Measurements from ENCODE around the gene MAGEA8. TPM values are rescaled to one million over a fixed set of nuclear protein-coding genes. Genes with fewer than 3 reads are reported as not detected.
"Not testable (repeated sequence)": the region's sequence is repeated elsewhere in the genome, so short reads cannot be mapped to it uniquely, and the experiment has no call there.

MAGEA8 gene
- total and polyA plus RNA-seq, 7 donors = not detected

DNA sequence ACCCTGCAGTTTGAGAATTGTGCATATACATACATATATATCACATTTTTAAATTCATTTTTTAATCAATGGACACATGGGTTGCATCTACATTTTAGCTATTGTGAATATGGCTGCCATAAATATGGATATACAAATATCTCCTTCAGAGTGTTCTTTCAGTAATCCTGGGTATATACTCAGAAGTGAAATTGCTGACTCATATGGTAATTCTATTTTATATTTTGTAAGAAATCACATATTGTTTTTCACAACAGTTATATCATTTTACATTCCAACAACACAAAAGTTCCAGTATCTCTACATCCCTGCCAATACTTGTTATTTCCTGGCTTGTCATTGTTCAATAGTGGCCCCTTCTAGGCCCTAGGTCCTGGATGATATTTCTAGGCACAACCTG lies 27.7 kb downstream of the MAGEA8 start:
- Histone ChIP-seq H3K4me1 (no peaks in the 10 kb centered on the region), H3K36me3 (no peaks in the 10 kb centered on the region), H3K9me3 (no peaks in the 10 kb centered on the region), H3K27ac (no peak overlapping the region), H3K27me3 (no peaks in the 10 kb centered on the region), H3K4me3 (no peak overlapping the region)
- intact Hi-C loops (cut with DNase I) = no loop called here
- DNase-seq = no peak
- TF ChIP-seq EP300 (IDR thresholded peaks at IDR 0.05) (no peak), POLR2AphosphoS5 (IDR thresholded peaks at IDR 0.05) (no peak), POLR2A (IDR thresholded peaks at IDR 0.05) (no peak)
- TF ChIP-seq, protein P1, sequence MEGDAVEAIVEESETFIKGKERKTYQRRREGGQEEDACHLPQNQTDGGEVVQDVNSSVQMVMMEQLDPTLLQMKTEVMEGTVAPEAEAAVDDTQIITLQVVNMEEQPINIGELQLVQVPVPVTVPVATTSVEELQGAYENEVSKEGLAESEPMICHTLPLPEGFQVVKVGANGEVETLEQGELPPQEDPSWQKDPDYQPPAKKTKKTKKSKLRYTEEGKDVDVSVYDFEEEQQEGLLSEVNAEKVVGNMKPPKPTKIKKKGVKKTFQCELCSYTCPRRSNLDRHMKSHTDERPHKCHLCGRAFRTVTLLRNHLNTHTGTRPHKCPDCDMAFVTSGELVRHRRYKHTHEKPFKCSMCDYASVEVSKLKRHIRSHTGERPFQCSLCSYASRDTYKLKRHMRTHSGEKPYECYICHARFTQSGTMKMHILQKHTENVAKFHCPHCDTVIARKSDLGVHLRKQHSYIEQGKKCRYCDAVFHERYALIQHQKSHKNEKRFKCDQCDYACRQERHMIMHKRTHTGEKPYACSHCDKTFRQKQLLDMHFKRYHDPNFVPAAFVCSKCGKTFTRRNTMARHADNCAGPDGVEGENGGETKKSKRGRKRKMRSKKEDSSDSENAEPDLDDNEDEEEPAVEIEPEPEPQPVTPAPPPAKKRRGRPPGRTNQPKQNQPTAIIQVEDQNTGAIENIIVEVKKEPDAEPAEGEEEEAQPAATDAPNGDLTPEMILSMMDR (IDR thresholded peaks at IDR 0.05) = no peak

DNA sequence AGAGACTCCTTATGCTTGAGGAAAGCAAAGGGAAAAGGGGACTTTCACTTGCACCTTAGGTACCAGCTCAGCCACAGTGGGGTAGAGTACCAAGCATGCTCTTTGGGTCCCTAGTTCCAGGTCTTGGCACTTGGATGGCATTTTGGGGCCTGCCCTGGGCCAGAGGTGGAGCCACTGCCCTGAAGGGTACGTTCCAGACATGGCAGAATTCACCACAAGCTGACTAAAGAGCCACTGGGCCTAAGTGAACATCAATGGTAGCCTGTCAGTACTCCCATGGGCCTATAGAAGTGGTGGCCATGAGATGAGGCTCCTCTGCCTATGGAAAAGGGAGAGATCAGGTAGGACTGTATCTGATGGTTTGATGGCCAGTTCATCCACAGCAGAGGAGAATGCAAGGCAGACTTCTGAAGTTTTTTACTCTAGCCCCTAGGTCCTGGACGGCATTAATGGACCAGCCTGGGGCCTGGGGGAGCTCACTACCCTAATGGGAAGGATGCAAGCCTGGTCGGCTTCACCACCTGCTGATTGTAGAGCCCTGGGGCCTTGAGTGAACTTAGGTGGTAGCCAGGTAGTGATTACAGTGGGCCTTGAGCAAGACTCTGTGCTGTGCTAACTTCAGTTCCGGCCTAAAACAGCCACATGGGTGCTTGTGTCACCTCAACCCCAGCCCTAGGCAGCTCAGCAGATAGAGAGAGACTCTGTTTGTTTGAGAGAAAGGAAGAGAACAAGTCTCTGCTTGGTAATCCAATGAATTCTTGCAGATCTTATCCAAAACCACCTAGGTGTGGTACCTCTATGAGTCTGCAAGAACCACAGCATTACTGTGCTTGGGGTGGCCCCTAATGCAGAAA lies 28.6 kb downstream of the MAGEA8 start:
- Histone ChIP-seq H3K36me3 (no peaks in the 10 kb centered on the region), H3K27me3 (no peaks in the 10 kb centered on the region), H3K27ac (no peak overlapping the region), H3K4me1 (no peaks in the 10 kb centered on the region), H3K4me3 (no peak overlapping the region), H3K9me3 (no peaks in the 10 kb centered on the region)
- intact Hi-C loops (cut with DNase I) = no loop called here
- DNase-seq = no peak
- WGBS, 2 donors = 97% methylated on average over 4 of the region's 4 CpGs
- no peak for TF ChIP-seq POLR2AphosphoS5 (IDR thresholded peaks at IDR 0.05)
- TF ChIP-seq, protein P1 (IDR thresholded peaks at IDR 0.05) = no peak
- TF ChIP-seq EP300 (IDR thresholded peaks at IDR 0.05) = no peak
- TF ChIP-seq POLR2A (IDR thresholded peaks at IDR 0.05) = no peak

DNA sequence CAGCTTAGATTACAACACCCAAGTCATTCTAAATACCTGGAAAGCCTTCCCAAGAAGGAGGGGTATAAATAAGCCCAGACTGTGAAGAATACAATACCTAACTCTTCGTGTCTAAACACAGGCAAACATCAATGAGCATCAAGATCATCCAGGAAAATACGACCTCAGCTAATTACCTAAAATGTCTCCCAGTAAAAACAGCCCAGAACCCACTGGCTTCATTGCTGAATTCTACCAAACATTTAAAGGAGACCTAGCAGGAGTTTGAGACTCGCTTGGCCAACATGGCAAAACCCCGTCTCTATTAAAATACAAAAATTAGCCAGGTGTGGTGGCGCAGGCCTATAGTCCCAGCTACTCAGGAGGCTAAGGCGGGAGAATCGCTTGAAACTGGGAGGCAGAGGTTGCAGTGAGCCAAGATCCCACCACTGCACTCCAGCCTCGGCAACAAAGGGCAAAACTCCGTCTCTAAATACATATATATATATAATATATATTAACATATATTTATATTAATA lies 29.3 kb downstream of the MAGEA8 start:
- no peaks in the 10 kb centered on the region for H3K4me1 ChIP-seq
- H3K9me3 ChIP-seq = no peaks in the 10 kb centered on the region
- no peak for TF ChIP-seq EP300 (IDR thresholded peaks at IDR 0.05)
- no peak for TF ChIP-seq POLR2A (IDR thresholded peaks at IDR 0.05)
- TF ChIP-seq POLR2AphosphoS5 (IDR thresholded peaks at IDR 0.05) = no peak
- TF ChIP-seq, protein P1 (IDR thresholded peaks at IDR 0.05) = no peak
- H3K27me3 ChIP-seq = no peaks in the 10 kb centered on the region
- intact Hi-C loops (cut with DNase I) = no loop called here
- H3K36me3 ChIP-seq = no peaks in the 10 kb centered on the region
- no peak for DNase-seq
- no peak overlapping the region for H3K4me3 ChIP-seq
- H3K27ac ChIP-seq = no peak overlapping the region
- WGBS, 2 donors = 94 to 96% methylated on average over 9 of the region's 9 CpGs

DNA sequence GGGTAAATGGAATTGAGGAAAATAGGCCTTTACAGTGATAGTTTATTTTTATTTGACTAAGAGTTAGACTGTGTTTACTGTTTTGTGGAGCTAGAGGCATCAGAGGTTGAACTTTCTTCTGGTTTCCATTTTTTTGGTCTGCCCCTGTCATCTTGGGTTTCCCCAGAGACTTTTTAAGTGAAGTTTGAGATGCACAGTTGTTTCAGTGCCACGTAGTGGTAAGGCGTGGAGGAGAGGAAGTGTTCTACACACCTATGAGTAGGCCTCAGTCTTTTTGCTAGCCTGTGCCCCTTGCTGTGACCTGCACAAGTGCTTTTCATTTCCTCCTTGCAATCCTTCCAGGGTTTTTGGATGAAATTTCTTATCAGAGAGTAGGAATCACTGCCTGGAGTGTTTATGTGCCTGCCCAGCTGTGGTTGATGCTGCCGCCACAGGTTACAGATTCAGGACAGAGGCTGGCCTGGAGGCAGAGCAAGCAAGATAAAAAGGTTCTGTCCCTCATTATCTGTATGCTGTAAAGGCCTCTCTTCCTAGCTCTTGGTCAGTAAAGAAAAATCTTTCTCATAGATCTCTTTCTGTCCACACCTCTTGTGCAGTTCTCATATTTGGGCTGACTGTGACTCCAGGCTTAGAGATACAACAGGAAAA lies 35.9 kb downstream of the MAGEA8 start:
- TF ChIP-seq EP300 (IDR thresholded peaks at IDR 0.05) (no peak), POLR2AphosphoS5 (IDR thresholded peaks at IDR 0.05) (no peak), POLR2A (IDR thresholded peaks at IDR 0.05) (no peak)
- TF ChIP-seq, protein P1 (IDR thresholded peaks at IDR 0.05) = no peak
- Histone ChIP-seq H3K27me3 (no peaks in the 10 kb centered on the region), H3K4me1 (no peaks in the 10 kb centered on the region), H3K9me3 (no peaks in the 10 kb centered on the region), H3K36me3 (no peaks in the 10 kb centered on the region), H3K4me3 (no peak overlapping the region), H3K27ac (no peak overlapping the region)
- 63 to 85% methylated on average over 3 of the region's 3 CpGs for WGBS, 2 donors
- intact Hi-C loops (cut with DNase I) = no loop called here
- no peak for DNase-seq

DNA sequence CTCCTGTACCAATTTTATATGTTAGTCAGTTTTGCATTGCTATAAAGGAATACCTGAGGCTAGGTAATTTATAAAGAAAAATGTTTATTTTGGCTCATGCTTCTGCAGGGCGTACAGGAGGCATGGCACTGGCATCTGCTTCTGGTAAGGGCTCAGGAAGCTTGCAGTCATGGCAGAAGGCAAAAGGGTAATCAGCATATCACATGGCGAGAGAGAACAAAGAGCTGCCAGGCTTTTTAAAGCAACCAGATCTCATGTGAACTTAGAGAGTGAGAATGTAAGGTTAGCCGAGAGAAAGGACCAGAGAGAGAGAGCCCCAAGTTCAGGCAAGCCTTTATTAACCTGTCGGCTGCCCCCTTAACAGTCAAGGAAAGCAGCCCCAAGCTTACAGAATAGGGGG lies 42.9 kb downstream of the MAGEA8 start:
- WGBS, 2 donors = no CpG with 5 or more reads among the region's 4 CpGs
- H3K27ac ChIP-seq; intact Hi-C loops (cut with DNase I); H3K4me1 ChIP-seq; H3K27me3 ChIP-seq; H3K9me3 ChIP-seq; H3K36me3 ChIP-seq; DNase-seq; H3K4me3 ChIP-seq: not testable (repeated sequence)

DNA sequence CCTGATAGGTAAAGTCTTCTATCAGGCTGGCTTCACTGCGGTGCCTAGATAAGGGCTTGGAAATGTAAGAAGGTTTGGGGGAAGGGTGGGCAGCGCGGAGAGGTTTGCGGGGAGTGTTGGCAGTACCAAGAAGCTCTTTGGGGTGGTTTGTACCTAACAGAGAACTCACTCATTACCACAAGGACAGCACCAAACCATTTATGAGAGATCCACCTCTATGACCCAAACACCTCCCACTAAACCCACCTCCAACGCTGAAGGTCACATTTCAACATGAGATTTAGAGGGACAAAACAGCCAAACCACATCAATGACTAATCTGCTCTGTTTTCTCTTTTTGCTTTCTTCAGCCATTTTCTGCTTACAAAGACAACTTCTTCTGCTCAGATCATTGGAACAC lies 43.5 kb downstream of the MAGEA8 start:
- H3K27ac ChIP-seq; DNase-seq; H3K9me3 ChIP-seq; H3K27me3 ChIP-seq; intact Hi-C loops (cut with DNase I); H3K4me3 ChIP-seq; H3K4me1 ChIP-seq; H3K36me3 ChIP-seq: not testable (repeated sequence)
- WGBS, 2 donors = no CpG with 5 or more reads among the region's 5 CpGs

DNA sequence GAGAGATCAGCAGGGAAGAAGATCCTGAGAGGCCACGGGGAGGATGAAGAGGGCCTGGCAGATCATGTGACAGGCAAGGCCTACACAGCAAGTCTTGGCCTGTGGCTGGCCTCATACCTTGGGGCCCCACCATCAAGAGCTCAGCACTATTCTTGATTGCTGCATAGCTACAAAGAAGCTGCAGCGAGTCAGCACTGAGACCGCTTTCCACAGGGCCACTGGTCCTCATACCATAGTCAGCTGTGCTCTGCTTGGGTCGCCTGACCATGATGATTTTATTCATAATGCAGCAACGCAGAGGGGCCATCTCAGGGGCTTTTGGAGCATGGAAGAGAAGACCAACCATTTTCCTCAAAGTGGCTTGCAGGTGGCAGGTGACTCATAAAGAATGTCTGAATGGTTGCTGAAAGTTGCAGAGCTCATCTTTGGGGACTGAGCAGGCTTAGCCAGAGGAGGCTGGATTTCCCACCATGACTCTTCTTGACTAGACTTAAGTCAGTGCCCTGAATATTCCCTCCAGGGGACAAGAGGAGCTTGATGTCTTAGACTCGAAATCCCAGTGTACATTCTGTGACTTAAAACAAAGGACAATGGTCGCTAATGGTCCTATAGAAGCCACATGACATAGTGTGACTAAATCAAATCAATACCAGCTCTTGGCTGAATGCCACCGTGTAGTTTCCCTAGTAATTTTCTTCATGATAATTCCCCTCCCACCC lies 46.4 kb downstream of the MAGEA8 start:
- H3K27ac ChIP-seq; intact Hi-C loops (cut with DNase I); H3K9me3 ChIP-seq; H3K36me3 ChIP-seq; DNase-seq; H3K4me3 ChIP-seq; H3K27me3 ChIP-seq; H3K4me1 ChIP-seq: not testable (repeated sequence)
- WGBS, 2 donors = 91 to 100% methylated on average over 1 of the region's 8 CpGs

DNA sequence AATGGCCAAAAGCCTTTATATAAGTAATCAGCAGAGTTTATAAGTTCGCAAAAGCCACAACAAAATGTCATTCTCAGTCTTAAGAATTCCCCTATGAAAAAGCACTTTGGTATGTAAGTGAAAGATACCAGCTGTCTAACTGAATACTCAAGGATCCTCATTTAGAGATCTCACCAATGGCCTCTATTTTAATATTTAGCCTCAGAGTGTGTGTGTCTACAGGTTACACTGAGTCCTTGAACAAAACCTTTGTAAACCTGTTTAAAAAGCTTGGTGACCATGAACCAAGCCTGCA lies 46.9 kb downstream of the MAGEA8 start:
- no CpG with 5 or more reads among the region's 1 CpG for WGBS, 2 donors
- not testable (repeated sequence) for DNase-seq, H3K4me1 ChIP-seq

More for the DNA sequence above, 46.9 kb downstream of the MAGEA8 start:
- intact Hi-C loops (cut with DNase I); H3K4me3 ChIP-seq; H3K36me3 ChIP-seq; H3K9me3 ChIP-seq; H3K27ac ChIP-seq; H3K27me3 ChIP-seq: not testable (repeated sequence)
